GM21737 (cell line): ENCODE data around the gene CYYR1.
"Not testable (repeated sequence)": the region's sequence is repeated elsewhere in the genome, so short reads cannot be mapped to it uniquely, and the experiment has no call there.

ENCODE experiments used
- ATAC-seq: cut with Tn5 transposase; IDR thresholded peaks from one replicate; pipeline ENCODE4 v1.9.1; 2021; ENCODE audit warnings: mild to moderate bottlenecking, moderate library complexity; ENCODE audit not compliant: unreplicated experiment

Gene CYYR1

DNA sequence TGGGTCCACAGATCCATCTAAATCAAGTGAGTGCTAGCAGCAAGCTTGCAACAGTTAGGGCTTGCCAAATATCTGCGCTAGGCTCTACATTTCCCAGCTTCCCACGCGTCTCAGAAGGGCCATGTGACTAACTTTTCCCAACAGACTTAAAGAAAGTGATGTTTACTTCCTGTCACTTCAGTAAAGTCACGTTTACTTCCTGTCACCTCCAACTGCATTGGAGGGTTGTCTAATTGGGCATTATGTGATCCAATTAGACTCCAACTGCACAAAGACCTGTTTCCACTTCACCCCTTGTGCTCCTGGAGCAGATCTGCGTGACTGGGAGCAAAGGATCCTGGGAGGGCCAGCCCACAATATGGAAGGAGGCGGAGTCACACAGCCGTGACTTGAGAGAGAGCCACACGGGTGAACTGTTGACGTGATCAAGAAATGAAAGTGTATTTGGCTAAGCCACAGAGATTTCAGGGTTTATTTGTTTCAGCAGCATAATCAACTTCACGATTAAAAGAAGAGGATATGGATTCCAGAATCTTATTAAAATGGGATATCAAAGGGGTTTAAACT is 77.7 kb downstream of the CYYR1 start:
- ATAC-seq = no peak

DNA sequence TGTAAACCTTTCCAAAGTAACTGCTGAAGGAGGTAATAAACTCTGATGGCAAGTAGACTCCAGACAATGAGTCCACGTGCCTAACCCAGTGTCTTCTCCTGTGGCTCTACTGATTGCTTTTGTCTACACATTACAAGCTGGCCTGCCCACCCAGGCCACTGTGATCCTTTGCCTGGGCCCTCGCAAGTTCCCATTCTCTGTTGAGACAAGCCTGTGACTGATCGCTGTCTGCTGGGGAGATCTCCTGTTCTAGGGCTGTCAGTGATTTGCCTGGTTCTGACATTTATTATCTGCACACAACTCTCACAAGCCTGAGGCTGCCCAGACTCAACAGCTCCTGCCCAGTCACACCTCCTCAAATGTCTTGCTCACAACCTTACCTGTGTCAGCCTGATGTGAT is 81.4 kb downstream of the CYYR1 start:
- ATAC-seq = no peak

DNA sequence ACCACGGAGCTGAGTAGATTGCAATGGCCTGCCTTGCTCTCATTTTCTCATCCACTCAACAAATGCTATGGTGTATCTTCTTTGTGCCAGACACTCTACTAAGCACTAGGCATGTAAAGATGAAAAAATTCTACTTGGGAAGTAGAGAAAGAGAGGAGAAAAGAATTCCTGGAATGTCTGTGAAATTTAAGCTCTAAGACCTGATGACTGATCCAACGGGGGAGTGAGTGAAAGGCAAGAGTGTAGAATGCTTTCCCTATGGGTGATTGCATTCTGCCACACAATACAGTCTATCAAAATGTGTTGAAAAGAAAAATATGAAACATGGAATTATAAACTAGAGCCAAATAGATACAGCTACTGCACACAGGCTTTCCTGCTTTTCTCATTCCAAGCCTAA is 82.3 kb downstream of the CYYR1 start:
- ATAC-seq = no peak

DNA sequence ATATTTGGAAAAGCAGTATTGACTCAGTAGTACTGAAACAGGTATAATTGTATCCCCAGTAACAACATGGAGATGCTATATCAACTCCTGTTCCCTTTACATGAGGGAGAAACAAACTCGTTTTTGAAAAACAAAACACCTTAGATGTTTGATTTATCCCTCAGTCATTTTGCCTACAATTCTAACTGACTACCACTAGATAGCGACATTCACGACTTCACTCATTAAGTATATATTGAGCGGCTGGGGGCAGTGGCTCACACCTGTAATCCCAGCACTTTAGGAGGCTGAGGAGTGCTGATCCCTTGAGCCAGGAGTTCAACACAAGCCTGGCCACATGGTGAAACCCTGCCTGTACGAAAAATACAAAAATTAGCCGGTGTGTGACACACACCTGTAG is 83.3 kb downstream of the CYYR1 start:
- no peak for ATAC-seq

DNA sequence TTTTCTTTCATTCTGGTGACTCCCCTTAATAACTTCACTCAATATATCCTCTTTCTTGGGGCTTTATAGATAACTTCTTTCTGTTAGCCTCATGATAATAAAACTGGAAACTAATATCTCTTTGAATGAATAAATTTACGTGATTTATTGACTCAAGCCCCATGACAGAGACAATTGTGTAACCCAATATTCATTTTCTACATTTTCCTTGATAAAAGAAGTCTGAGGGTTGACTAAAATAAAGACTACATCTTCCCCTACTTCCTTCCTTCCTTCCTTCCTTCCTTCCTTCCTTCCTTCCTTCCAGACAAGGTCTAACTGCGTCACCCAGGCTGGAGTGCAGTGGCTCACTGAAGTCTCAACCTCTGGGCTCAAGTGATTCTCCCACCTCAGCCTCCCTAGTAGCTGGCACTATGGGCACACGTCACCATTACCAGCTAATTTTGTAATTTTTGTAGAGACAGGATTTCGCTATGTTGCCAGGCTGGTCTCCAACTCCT is 85.1 kb downstream of the CYYR1 start:
- no peak for ATAC-seq

DNA sequence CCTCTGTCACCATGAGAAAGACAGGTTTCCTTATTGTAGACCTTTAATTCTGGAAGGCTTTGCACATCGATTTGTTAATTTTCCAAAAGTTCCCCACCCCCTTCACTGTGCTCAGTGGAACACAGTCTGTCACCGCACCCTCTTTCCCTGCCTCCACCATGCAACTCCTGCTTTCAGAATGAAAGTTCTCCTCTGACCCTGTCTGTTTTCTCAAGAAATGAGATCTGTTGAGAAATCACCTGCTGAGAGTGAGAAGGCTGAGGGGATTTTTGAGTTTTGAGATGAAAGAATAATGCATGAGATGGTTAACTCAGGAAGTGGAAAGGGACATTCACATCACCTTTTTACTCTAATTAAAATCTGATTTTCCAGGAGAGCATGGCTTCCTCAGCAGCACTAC is 99.6 kb downstream of the CYYR1 start:
- ATAC-seq = no peak

DNA sequence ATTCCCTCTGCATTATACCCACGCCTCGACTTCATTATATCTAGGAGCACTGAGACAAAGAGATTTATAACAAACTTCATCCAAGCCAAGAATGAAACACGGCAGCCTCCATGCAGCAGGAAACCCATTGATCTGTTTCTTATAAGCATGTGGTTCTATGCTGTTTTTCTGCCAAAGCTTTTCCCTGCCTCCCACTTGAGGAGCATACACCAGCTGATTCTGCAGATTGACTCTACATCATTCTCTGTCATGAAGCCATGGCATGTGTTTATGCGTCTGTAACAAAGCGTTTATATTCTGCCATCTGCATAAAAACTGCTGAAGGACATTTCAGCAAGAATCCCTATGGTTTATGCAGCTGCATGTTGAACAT is 102.0 kb downstream of the CYYR1 start:
- ATAC-seq = no peak

DNA sequence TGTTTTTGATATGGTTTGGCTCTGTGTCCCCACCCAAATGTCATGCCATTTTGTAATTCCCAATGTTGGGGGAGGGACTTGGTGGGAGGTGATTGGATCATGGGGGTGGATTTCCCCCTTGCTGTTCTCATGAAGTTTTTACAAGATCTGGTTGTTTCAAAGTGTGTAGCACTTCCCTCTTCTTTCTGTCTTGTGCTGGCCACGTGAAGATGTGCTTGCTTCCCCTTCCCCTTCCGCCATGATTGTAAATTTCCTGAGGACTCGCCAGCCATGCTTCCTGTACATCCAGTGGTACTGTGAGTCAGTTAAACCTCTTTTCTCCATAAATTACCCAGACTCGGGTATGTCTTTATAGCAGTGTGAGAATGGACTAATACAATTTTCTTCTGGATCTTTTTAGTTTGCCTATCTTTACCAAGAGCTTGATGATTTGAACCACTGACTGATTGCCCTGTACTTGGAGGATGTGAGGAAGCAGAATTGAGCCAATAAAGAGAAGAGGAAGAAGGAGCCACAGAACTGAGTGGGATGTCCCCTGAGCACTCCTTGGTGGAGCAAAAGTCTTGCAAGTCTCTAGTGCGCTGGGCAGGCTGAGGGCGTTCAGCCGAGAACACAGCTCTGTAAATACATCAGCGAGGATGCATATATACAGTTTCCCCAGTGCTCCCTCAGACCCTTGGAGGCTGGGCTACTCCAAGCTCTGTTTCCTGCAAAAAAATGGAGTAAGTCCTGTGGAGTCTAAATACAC is 102.6 kb downstream of the CYYR1 start:
- ATAC-seq = no peak

DNA sequence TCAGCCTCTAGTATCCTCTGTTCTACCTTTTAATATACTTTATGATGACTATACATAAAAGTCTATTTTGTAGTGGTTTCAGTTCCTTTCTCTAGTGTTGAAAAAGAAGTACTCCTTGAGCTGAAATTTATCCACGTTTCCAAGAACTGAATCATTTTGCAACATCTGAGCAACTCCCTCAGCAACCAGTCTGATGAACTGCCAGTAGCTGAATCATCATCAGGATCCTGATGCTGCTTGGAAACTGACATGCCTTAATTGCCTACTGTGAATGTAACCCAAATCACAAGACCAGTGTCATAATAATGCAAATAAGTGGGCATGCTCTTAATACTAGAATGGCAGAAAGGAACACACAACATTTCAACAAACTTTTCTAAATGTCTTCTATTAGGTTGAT is 103.3 kb downstream of the CYYR1 start:
- ATAC-seq = no peak

DNA sequence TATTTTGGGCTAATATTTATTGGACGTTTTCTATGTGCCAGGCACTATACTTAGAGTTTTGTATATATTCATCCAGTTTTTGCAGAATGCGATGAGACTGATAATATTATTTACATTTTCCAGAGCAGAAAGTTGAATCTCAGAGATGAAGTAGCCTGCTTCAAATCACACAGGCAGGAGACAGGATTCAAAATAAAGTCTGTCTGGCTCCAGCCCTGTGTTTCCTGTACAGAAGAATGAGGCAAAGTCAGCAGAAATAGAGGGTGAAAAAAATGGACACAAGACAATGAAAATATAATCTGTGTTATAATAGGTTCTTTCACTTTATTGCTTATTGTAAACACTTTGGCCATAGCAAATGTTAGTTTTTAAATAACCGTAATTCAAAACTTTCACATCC is 107.2 kb downstream of the CYYR1 start:
- no peak for ATAC-seq

DNA sequence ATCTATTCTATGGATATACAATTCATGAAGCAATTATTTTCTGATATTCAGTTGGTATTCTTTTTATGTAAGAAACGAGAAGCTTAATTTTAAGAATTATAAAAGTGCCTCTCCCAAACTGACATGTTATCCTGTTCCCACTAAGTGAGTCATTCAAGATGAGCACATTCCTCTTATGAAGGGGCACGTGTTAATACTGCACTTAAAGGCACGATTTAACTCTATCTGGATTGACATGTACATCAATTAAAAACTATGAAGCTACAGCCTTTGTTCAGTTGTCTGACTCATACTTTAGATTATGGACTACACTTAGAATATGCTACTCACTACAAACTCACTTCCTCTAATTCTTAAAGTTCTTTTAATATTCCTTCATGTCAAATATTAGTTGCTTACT is 111.6 kb downstream of the CYYR1 start:
- ATAC-seq = no peak

DNA sequence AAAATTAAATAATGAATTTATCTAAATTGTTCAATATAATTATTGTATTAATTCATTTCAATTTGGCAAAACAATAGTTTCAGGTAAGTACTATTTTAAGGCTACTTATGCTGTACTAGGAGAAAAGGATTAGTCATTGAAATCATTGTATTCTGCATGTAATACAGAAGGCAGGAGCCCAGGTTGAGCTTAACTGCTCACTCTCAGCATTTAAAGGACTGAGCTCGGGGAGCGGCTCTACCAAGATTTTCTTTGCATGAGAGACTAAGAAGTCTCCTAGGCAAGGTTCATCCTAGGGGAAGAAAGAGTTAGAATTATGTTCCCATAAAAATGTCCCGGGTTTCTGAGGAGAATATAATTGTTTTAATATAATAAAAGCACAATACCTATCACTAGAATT is 112.5 kb downstream of the CYYR1 start:
- ATAC-seq = no peak

DNA sequence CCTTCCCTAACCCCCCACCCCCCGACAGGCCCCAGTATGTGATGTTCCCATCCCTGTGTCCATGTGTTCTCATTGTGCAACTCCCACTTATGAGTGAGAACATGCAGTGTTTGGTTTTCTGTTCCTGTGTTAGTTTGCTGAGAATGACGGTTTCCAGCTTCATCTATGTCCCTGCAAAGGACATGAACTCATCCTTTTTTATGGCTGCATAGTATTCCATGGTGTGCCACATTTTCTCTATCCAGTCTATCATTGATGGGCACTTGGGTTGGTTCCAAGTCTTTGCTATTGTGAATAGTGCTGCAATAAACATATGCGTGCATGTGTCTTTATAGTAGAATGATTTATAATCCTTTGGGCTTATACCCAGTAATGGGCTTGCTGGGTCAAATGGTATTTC is 114.2 kb downstream of the CYYR1 start:
- ATAC-seq = not testable (repeated sequence)

DNA sequence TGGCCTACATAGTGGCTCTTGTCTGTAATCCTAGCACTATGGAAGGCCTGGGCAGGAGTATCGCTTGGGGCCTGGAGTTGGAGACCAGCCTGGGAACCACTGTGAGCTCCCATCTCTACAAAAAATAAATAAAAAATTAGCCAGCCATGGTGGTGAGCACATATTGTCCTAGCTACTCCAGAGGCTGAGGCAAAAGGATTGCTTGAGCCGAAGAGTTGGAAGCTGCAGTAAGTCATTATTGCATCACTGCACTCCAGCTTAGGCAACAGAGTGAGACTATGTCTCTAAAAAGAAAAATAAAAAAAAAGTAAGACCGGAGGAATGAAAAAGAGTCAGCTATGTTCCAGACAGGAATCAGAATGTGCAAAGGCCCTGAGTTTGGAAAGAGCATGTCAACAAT is 115.3 kb downstream of the CYYR1 start:
- no peak for ATAC-seq

DNA sequence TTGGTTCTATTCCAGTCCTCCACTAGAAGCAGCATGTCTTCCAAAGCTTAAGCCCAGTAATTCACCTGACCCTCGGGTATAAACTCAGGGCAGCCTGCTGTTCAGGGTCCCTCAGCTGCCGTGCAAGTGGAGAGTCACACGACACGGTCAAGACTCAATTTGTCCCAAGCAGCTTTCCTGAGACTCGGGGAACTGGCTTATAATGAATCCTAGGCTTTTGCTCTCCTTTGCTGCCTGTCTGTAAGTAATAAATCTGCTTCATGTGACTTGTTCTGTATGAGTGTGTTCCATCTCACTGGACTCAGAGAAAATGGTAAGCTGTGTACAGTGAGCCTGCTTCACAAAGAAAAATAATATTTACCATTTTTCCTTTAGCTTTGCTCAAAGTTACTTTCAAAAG is 119.8 kb downstream of the CYYR1 start:
- ATAC-seq = no peak

DNA sequence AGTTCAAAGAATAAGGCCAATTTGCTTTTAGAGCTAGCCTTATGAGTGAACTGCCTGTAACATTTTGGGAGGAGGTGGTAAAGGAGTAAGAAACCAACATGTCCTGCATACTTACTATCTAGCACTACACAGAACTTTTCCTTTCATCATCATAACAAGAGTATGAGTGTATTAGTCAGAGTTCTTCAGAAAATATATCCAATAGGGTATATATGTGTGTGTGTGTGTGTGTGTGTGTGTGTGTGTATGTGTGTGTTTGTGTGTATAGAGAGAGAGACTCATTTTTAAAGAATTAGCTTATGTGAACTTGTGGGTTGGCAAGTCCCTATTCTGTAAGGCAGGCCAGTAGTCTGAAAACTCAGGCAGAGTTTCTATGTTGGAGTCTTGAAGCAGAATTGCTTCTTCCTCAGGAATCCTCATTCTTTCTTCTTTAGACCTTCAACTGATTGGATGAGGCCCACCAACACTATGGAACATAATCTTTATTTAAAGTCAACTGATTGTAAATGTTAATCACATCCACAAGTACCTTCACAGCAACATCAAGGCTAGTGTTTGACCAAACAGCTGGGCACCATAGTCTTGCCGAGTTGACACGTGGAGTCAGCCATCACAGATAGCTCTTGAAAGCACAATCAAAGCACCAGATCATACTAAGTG is 121.9 kb downstream of the CYYR1 start:
- ATAC-seq = no peak

DNA sequence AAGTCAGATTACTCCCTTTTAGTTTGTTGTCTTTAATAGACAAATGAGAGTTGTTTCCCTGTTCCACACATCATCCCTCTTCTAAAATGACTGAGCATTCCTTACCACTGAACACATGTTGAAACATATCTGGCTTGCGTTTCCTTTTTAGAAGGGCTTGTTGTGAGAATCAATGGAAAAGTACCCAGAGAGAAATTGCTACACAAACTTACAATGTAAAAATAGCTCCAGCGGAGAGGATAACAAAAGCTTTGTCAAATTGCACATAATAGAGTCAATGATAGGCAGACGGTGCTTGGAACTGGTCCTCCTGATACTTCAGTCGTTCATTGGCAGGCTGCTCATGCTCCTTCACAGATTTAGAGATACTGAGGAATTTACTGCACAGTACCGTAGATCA is 123.9 kb downstream of the CYYR1 start:
- ATAC-seq = no peak

DNA sequence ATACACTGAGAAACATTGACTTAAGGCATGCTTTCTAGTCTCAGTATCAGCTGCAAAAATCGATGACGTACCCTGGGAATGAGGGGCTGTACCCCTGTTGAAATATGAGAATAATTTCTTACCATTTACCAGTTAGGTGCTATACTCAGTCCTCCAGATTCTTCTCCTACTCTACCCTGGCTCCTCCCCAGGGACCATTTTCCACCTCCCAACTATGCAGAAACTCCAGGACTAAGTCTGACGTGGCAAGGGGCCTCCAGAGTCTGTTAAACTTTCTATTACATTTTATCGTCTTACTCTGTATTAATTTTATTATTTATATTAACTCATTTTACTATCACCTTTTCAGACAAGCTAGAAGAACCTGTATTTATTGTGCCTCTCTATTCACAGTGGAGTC is 124.3 kb downstream of the CYYR1 start:
- no peak for ATAC-seq

DNA sequence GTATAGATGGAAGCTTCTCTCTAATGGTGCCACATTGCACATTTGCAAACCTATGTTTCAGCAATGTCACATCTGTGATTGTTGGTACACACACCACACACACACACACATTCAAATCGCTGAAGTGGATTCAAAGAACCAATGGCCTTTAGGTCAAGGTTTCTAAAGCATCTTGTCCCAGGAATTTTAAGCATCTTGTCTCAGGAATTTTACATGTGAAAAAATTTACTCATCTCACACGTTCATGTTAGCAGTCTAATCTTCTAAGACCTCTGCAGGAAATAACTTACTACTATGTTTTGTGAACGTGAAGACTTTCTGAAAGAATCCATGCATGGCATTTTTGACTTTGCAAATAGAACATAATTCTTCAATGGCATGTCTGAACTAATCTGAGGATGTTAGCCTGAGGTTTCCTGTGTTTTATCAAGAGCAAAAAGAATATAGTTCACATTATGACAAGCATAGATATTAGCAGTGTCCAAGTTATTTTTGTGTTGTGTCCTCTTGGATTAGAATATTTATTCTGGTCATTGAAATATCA is 125.1 kb downstream of the CYYR1 start:
- no peak for ATAC-seq

DNA sequence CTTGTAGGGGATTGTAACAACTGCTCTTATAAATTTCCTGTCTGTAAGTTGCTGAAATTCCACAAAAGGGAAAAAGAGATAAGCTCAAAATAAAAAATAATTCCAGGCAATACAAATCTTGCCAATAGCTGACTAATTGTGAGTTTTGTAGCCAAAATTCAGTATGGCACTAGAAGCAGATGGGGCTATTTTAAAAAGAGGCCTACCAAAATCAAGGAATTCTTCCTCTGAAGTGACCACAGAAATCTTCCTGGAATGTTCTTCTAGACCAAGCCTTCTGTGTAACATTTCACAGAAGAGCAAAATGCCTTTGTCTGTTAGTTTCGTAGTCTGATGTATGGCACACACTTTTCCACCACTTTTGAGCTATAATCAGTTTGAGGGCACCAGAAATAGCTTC is 127.6 kb downstream of the CYYR1 start:
- no peak for ATAC-seq

DNA sequence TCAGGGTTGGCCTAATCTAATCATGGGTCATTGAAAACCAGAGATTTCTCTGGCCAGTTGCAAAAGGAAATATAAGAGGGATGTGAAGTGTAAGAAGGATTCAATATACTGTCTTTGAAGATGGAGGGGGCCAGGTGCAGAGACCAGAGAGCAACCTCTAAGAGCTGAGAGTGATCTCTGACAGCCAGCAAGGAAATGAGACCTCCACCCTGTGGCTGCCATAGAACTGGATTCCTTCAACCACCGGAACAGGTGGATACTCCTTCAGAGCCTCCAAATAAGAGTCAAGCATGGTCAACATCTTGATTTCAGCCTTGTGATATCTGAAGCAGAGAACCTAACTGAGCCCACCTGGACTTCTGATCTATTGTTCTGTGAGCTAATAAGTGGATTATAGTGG is 128.4 kb downstream of the CYYR1 start:
- no peak for ATAC-seq

DNA sequence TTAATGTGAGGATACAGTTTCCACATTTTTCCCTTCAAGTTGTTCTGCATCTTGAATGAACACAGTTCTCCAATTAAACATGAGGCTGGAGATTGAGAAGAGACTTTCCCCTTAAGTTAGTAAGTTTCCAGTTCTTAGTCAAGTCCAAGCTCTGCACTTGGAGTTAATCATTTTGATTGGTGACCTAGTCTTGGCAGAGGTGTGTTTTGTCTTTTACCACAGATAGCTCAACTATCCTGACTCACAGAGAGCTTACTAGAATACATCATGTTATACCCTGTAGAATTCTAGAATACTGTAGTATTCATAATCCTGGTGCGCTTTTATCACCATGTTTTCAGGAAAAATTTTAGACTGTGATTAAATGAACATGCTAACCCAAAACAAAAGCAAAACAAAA is 129.2 kb downstream of the CYYR1 start:
- ATAC-seq = no peak
